Activated T-helper 1 cell treated with anti-CD3 and anti-CD28 coated beads, Interleukin-12 subunit alpha, Interleukin-12 subunit beta, Interleukin-2, Interleukin-4 antibody, amounts not matched to agents 30 ng/mL and 10 ng/mL and 1 ng/mL, durations not matched to agents 14 hours and 24 hours and 36 hours (primary cell): ENCODE measurements around the gene PTPMT1. TPM values are rescaled to one million over a fixed set of nuclear protein-coding genes. Genes with fewer than 3 reads are reported as not detected.

Experiments
- DNase-seq: peaks from one replicate; pipeline ENCODE4 v3.0.0; 2021; ENCODE audit warnings: low spot score
- H3K27ac Mint-ChIP-seq: one replicate; pipeline ENCODE4 v1.8.0; 2021; ENCODE audit warnings: mild to moderate bottlenecking, mixed read lengths
- H3K27me3 Mint-ChIP-seq: one replicate; pipeline ENCODE4 v1.8.0; 2022; ENCODE audit warnings: mild to moderate bottlenecking, moderate library complexity, mixed read lengths; ENCODE audit not compliant: insufficient read depth
- H3K36me3 Mint-ChIP-seq: one replicate; pipeline ENCODE4 v1.8.0; 2021; ENCODE audit warnings: low read depth, mixed read lengths
- H3K4me1 Mint-ChIP-seq: one replicate; pipeline ENCODE4 v1.8.0; 2021; ENCODE audit warnings: low read depth, mixed read lengths
- H3K4me3 Mint-ChIP-seq: one replicate; pipeline ENCODE4 v1.8.0; 2021; ENCODE audit warnings: mild to moderate bottlenecking, moderate library complexity, mixed read lengths
- H3K9me3 Mint-ChIP-seq: one replicate; pipeline ENCODE4 v1.8.0; 2021; ENCODE audit warnings: mixed read lengths
- intact Hi-C: fragments of 100-400 bp; cut with micrococcal nuclease; formaldehyde crosslinking; loops from one replicate; pipeline ENCODE4 v1.15.1; 2024
- total RNA-seq: library from RNA; stranded (reverse); gene quantifications from 2 replicates; pipeline ENCODE4 v1.2.3, GENCODE V29; 2022

PTPMT1 gene
- total RNA-seq, 1 donor from 2014 or later: 60.6 TPM

DNA sequence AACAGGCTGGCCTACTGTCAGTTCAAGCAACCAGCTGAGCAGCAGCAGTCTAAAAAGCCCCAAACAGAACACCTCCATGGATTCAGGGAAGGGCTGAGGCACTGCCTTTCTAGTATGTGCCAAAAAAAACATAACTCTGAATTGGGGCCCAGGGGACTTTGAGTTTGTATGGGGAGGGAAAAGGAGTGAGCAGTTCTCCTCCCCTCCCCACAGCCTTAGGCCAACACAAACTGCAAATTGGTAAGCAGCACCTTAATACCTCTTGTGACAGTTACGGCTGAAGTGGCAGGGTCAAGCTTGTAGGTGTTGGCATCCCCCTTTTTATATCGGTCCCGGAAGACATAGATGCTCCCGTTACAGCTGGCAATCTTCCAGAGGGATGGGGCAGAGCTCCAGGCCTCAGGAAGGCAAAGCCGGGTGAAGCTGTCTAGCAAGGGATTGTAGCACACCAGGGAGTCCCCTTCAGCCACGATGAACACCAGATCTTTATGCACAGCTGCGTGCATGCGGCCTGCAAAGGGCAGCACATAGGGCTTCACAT, 7.4 kb downstream of the PTPMT1 start:
- H3K27me3 Mint-ChIP-seq: no peaks in the 10 kb centered on the region
- intact Hi-C loops: no loop called here
- no peak for DNase-seq
- no peaks in the 10 kb centered on the region for H3K9me3 Mint-ChIP-seq
- no peak overlapping the region for H3K4me3 Mint-ChIP-seq
- H3K27ac Mint-ChIP-seq: no peak overlapping the region
- H3K4me1 Mint-ChIP-seq: peaks cover 9% of the 10 kb centered on the region
- H3K36me3 Mint-ChIP-seq: peaks cover 29% of the 10 kb centered on the region

DNA sequence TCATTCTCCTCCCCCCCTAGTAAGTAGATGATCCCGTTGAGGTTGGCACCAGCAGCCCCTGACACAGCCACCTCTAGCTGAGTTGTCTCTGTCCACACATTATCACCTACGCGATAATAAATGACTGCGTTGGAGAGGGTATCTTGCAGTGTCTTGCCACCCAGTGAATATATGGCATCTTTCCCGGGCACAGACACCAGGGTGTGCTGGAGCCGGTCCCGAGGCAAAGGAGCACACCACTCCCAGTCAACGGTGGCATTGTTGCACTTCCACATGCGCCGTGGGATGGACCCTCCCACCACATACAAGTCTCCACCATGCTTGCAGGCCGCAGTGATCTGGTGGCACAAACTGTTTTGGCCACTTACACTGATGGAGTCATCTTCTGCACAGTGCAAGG, 7.9 kb downstream of the PTPMT1 start:
- Mint-ChIP-seq H3K9me3 (no peaks in the 10 kb centered on the region), H3K27ac (no peak overlapping the region), H3K4me1 (peaks cover 14% of the 10 kb centered on the region), H3K36me3 (peaks cover 29% of the 10 kb centered on the region), H3K4me3 (no peak overlapping the region), H3K27me3 (no peaks in the 10 kb centered on the region)
- intact Hi-C loops: no loop called here
- no peak for DNase-seq

DNA sequence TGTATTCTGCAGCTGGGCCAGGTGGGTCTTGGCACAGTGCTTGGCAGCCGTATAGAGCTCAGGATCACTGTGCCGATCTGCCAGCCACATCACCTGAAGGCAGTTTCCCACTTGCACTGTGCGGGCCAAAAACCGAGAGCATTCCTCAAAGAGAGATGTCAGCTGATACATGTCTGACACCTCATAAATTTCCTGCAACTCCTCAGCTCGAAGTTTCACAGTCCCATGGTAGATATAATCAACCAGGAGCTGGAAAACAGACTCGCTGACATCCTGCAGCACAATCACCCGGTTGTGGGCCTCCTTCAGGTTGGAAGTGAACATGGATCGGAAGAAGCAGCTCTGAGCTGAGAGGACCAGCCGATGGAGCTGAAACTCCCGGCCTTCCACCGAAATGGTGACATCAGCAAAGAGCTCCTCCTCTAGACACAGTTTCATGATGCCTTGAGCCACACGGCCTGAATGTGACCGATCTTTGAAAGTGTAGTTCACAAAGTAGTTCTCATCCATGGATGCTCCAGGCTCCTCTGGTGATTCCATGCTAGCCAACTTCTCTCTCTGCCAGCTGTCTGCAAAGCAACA, 12.2 kb downstream of the PTPMT1 start:
- Mint-ChIP-seq H3K27me3 (no peaks in the 10 kb centered on the region), H3K36me3 (peaks cover 41% of the 10 kb centered on the region), H3K27ac (no peak overlapping the region), H3K4me3 (peak overlapping the region; percentile 96), H3K4me1 (peaks cover 35% of the 10 kb centered on the region), H3K9me3 (no peaks in the 10 kb centered on the region)
- DNase-seq: no peak
- intact Hi-C loops: loop anchor here (1.0 to 5.0 kb wide), 7 partner anchors 12 to 640 kb away; partner anchors contain the start of genes AGBL2, CSTPP1, FNBP4 and PTPMT1

DNA sequence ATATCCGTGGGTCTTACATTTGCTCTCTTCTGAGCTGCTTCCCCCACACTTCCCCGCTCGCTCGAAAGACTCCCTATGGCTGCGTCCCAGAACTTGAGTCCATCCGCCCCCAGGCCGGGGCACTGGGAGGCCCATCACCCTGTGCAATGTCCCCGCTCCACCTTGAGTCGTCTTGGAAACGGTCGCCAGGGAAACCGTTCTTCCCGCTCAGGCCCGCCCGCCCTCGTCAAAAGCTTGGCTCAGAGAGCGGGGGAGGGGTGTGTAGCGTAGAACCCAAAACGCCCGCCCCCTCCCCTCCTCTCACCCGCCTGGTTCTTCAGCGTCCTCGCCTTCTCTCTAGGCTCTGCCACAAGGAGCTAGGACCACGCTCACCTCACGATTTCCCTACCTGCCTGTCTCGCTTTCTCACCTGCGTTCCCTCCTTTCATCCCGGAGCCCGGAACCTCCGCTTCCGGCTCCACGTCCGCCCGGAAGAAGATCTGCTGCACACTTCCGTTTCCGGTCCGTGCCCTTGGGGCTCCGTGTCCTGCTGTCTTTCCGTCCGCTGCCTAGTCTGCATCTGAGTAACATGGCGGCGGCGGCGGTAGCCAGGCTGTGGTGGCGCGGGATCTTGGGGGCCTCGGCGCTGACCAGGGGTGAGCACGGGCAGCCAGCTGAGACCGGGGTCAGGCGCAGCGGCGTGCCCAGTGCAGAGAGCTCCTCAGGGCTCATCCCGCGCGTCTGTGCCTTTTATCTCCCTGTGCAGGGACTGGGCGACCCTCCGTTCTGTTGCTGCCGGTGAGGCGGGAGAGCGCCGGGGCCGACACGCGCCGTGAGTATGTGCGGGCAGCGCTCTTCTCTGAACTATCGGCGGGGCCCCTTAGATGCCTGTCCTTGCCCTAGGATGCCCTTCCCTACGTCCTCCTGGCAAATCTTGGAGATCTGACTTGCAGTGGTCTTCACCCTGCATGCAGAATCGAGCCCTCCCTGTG, 13.4 kb downstream of the PTPMT1 start, which contains the start of the genes KBTBD4 and NDUFS3:
Gene KBTBD4, minus strand, starts transcription at position 447 of the 971 bp plus-strand sequence. Its CDS starts 19 bp downstream, at position 428.
Gene NDUFS3, plus strand, starts transcription at position 551 of the 971 bp plus-strand sequence. Its CDS starts 18 bp downstream, at position 569.
- DNase-seq: peak; percentile 89
- H3K27me3 Mint-ChIP-seq: no peaks in the 10 kb centered on the region
- H3K27ac Mint-ChIP-seq: peak within 1 kb of the TSS; percentile 98
- H3K9me3 Mint-ChIP-seq: no peaks in the 10 kb centered on the region
- peaks cover 35% of the 10 kb centered on the region for H3K4me1 Mint-ChIP-seq
- peaks cover 36% of the 10 kb centered on the region for H3K36me3 Mint-ChIP-seq
- intact Hi-C loops: loop anchor here (1.0 to 5.0 kb wide), 11 partner anchors 14 to 879 kb away; partner anchors contain the start of genes AGBL2, ARHGAP1, CELF1 and CSTPP1
- peak within 1 kb of the TSS; percentile 96 for H3K4me3 Mint-ChIP-seq

DNA sequence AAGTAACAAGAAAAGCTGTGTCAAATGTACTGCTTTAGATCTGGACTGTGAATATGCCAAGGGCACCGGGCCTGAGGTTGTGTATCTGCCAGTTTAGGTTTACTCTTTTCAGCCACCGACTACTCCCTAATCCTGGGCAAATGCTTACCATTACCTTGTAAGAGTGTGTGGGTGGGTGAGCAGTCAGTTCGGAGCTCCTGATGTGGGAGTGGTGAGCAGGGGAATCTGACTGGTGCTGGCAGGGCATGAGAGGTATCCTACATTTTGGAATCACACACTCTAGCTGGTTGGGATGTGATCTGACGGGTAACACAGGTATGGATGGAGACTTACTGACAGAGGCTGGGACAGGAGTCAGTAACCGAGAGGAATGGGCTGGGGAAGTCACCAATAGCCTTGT, 18.4 kb downstream of the PTPMT1 start:
- Mint-ChIP-seq H3K4me1 (peaks cover 18% of the 10 kb centered on the region), H3K36me3 (peaks cover 32% of the 10 kb centered on the region), H3K4me3 (no peak overlapping the region), H3K27ac (no peak overlapping the region), H3K27me3 (no peaks in the 10 kb centered on the region), H3K9me3 (no peaks in the 10 kb centered on the region)
- intact Hi-C loops: no loop called here
- no peak for DNase-seq

DNA sequence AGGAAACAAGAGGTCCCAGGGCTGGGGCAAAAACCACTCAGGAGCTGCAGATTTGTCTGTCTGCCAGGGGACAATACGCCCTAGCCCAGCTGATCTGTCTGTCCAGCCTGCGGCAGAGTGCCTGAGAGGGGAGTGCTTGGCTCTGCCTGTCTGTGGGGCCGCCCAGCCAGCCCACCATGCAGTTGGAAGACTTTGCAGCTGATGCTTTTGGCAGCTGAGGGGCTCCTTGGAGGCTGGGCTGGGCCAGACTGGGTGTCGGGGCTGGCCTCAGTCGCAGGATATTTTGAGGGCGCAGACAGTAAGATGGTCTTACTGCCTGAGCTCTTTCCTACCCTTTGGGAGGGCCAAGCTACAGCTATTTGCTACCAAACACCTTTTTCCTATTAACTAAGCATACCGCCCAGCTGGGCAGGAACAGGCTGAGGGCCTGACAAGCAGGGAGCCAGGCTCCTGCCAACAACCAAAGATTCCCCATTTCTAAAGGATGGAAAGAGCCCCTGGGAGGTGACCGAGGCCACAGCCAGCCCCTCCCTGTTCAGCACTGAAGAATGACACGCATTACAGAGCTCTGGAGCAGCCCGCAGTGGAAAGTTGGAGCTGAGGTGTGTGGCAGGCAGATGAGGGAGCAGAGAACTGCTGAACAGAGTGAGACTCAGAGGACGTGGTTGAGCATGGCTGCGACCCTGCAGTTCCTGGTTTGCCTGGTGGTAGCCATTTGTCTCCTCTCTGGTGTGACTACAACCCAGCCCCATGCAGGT, 20.9 kb downstream of the PTPMT1 start, which contains the start of gene FAM180B:
Gene FAM180B, plus strand, starts transcription at position 581 of the 758 bp plus-strand sequence. Its CDS starts 91 bp downstream, at position 672.
- Mint-ChIP-seq H3K9me3 (no peaks in the 10 kb centered on the region), H3K36me3 (peaks cover 22% of the 10 kb centered on the region), H3K27me3 (no peaks in the 10 kb centered on the region), H3K27ac (no peak within 1 kb of the TSS), H3K4me1 (no peaks in the 10 kb centered on the region), H3K4me3 (no peak within 1 kb of the TSS)
- intact Hi-C loops: no loop called here
- DNase-seq: no peak

DNA sequence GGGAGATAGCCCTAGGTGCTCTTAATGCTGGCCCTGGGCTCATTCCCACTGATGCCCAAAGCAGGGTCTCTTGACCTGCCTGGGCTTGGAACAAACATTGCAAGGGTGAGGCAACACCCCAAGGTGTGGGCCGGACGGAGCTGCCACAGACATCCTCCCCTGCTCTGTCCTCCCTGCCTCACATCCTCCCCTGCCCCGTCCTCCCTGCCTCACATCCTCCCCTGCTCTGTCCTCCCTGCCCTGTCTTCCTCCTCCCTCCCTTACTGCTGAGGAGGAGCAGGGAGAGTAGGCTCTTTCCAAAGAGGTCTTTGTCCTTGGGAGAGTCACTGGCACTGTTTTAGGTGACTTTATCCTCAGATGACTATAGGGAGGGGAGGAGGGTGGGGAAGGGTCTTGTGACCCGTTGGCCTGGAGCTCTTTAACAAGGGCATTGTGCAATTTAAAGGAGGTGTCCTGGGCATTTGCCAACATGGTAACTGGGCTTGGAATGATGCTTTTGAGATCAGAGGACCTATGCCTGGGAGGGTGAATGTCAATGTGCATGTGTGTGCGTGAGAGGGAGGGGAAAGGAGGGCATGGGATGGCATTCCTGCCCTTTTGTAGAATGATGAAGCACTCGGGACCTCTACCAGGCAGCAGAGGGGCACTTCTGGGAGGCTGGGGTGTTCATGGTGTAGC, 21.8 kb downstream of the PTPMT1 start:
- Mint-ChIP-seq H3K9me3 (no peaks in the 10 kb centered on the region), H3K27ac (no peak overlapping the region), H3K4me1 (peaks cover 6% of the 10 kb centered on the region), H3K27me3 (no peaks in the 10 kb centered on the region), H3K36me3 (peaks cover 15% of the 10 kb centered on the region), H3K4me3 (no peak overlapping the region)
- no peak for DNase-seq
- intact Hi-C loops: no loop called here

DNA sequence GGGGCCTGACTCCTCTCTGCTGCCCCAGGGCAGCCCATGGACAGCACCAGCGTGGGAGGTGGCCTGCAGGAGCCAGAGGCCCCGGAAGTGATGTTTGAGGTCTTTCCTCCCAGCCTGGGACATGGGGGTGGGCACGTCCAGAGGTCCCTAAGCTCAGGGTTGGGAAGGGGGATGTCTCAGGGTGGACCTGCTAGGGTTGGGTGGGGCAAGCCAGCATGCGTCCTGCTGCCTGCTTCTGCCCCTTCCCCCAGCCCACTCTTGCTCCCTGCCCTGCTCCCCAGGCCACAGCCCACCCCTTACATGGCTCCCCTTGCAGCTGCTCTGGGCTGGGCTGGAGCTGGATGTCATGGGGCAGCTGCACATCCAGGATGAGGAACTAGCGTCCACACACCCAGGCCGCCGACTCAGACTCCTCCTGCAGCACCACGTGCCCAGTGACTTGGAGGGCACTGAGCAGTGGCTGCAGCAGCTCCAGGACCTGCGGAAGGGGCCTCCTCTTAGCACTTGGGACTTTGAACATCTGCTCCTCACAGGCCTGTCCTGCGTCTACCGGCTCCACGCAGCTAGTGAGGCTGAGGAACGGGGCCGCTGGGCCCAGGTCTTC, 22.4 kb downstream of the PTPMT1 start:
- peaks cover 10% of the 10 kb centered on the region for H3K36me3 Mint-ChIP-seq
- H3K4me3 Mint-ChIP-seq: no peak overlapping the region
- no peak overlapping the region for H3K27ac Mint-ChIP-seq
- H3K4me1 Mint-ChIP-seq: peaks cover 6% of the 10 kb centered on the region
- no peaks in the 10 kb centered on the region for H3K9me3 Mint-ChIP-seq
- DNase-seq: no peak
- intact Hi-C loops: no loop called here
- peaks cover 4% of the 10 kb centered on the region for H3K27me3 Mint-ChIP-seq

DNA sequence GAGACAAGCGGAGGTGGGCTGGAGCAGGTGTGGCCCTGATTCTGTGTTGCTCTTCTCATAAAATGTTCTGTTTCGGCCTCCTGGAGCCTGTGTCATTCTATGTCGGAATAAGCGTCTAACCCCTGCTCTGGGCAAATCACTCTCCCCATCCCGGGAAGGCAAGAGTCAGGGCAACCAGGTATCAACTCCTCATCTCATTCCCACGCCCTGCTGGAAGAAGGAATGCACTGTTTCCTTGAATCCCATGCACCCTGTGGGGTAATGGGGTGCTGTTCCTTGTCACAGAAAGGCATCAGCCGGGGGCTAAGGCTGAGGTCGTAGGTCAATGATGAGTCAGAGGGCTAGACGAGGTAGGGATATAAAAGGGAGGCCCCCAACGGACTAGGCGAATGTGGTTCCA, 23.7 kb downstream of the PTPMT1 start:
- H3K4me3 Mint-ChIP-seq: no peak overlapping the region
- no peaks in the 10 kb centered on the region for H3K9me3 Mint-ChIP-seq
- DNase-seq: no peak
- peaks cover 6% of the 10 kb centered on the region for H3K4me1 Mint-ChIP-seq
- peaks cover 14% of the 10 kb centered on the region for H3K27me3 Mint-ChIP-seq
- H3K27ac Mint-ChIP-seq: no peak overlapping the region
- intact Hi-C loops: no loop called here
- H3K36me3 Mint-ChIP-seq: peaks cover 3% of the 10 kb centered on the region

DNA sequence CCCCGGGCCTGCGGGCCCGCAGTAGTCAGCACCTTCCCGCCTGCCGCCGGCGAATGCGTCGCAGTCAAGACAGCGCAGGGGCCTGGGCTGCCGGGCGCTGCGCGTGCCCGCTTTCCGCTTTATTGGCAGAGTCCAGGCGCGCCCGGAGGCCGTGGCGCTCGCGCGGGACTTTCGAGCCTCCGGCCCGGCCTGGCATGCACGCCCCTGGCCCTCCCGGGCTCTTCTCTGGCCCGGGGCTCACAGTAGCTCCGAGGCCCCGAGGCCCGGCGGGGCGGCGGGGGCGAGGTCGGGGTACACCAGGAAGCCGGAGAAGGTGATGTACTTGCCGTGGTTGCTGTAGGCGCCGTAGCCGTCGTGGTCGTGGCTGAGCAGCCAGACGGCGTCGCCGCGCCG, 24.2 kb downstream of the PTPMT1 start:
- no peak overlapping the region for H3K27ac Mint-ChIP-seq
- no peaks in the 10 kb centered on the region for H3K9me3 Mint-ChIP-seq
- DNase-seq: no peak
- peaks cover 17% of the 10 kb centered on the region for H3K27me3 Mint-ChIP-seq
- H3K4me1 Mint-ChIP-seq: peaks cover 6% of the 10 kb centered on the region
- H3K4me3 Mint-ChIP-seq: no peak overlapping the region
- H3K36me3 Mint-ChIP-seq: no peaks in the 10 kb centered on the region
- intact Hi-C loops: no loop called here

DNA sequence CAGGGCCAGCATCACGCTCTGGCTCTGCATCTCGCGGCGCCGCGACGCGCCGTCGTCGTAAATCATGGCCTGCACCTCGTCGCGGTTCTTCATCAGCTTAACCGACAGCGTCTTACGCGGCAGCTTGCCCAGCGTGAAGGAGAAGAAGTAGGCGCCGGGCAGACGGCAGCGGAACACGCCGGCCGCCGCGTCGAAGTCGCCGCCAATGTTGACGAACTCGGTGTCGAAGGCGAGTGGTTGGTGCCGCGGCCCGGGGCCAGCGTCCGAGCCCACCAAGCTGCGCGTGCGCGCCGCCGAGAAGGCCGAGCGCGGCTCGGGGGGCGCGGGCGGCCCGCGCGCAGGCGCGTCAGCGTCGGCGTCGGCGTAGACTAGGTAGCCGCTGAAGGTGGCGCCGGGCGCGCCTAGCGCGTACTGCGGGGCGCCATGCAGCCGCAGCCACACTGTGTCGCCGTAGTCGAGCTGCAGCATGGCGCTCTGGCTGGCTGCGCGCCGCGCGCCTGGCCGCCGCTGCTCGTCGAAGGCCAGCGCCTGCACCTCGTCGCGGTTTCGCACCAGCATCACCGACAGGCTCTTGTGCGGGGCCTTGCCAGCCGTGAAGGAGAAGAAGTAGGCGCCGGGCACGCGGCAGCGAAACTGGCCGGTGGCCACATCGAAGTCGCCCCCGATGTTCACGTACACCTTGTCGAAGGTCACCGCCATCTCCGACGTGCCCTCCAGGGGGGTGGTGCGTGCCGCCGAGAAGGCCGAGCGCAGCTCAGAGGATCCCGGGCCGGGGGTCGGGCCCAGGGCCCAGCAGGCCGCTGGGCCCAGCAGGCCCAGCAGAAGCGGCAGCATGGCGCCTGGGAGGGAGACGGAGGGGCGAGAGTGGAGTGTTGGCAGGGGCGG, 24.8 kb downstream of the PTPMT1 start:
- no peaks in the 10 kb centered on the region for H3K9me3 Mint-ChIP-seq
- H3K27me3 Mint-ChIP-seq: peaks cover 22% of the 10 kb centered on the region
- H3K4me1 Mint-ChIP-seq: peaks cover 6% of the 10 kb centered on the region
- intact Hi-C loops: no loop called here
- H3K27ac Mint-ChIP-seq: no peak overlapping the region
- no peak overlapping the region for H3K4me3 Mint-ChIP-seq
- no peak for DNase-seq
- H3K36me3 Mint-ChIP-seq: no peaks in the 10 kb centered on the region
